PC-9 (cell line): ENCODE measurements around the gene PAIP2B.

Experiments
- CTCF ChIP-seq: fragments of 200-600 bp; sonication (generic); conservative IDR thresholded peaks from 2 replicates; pipeline ENCODE4 v1.6.1; 2017; ENCODE audit warnings: mixed run types, antibody characterized with exemption, mild to moderate bottlenecking, moderate library complexity
- EZH2 ChIP-seq: fragments of 200-600 bp; sonication (generic); IDR thresholded peaks from 2 replicates; pipeline ENCODE4 v1.8.0; 2017; ENCODE audit warnings: antibody characterized with exemption, low read depth

GRCh38 chr2:71173096-71173495 lies 53.8 kb downstream of the PAIP2B start:
- TF ChIP-seq CTCF = no peak
- no peak for TF ChIP-seq EZH2
